ENCODE data around the gene PAX5.

PAX5 gene

DNA sequence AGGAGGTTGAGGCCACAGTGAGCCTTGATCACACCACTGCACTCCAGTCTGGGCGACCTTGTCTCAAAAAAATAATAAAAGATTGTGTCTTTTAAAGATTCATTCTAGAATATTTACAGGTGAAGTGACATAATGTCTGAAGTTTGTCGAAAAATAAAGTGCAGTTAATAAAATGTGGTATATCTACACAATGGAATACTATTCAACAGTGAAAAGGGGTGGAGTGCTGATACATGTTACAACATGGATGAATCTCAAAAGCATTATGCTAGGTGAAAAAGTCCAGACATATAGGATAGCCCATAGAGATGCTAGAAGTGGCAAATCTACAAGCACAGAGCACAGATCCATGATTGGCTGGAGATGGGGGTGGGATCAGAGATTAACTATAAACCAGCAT lies 101.9 kb downstream of the PAX5 start:
- no peak for DNase-seq (ENCODE audit: low read depth)

GRCh38 chr9:36930941-36931340 lies 103.1 kb downstream of the PAX5 start:
- DNase-seq (ENCODE audit: low read depth), result no peak

GRCh38 chr9:36929350-36929675 lies 104.8 kb downstream of the PAX5 start:
- DNase-seq (ENCODE audit: low read depth), result no peak

GRCh38 chr9:36928670-36929349 lies 105.3 kb downstream of the PAX5 start:
- no peak for DNase-seq (ENCODE audit: low read depth)

DNA sequence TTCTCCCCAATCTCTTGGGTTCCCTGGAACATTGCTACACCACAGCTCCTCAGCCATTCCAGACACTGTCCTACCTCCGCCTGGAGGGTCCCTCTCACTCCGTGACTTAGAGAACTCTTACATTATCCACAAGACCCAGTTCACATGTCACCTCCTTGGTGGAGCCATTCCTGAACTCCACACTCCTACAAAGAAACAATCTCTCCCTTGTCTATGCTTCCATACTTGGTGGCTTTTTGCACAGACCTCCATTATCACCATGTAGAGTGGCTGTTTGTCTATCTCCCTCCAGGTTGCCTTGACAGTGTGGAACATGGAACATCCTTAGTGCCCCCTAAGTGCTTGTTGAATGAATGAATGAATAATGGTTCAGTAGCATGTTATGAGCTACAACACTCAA lies 105.9 kb downstream of the PAX5 start:
- no peak for DNase-seq (ENCODE audit: low read depth)

DNA sequence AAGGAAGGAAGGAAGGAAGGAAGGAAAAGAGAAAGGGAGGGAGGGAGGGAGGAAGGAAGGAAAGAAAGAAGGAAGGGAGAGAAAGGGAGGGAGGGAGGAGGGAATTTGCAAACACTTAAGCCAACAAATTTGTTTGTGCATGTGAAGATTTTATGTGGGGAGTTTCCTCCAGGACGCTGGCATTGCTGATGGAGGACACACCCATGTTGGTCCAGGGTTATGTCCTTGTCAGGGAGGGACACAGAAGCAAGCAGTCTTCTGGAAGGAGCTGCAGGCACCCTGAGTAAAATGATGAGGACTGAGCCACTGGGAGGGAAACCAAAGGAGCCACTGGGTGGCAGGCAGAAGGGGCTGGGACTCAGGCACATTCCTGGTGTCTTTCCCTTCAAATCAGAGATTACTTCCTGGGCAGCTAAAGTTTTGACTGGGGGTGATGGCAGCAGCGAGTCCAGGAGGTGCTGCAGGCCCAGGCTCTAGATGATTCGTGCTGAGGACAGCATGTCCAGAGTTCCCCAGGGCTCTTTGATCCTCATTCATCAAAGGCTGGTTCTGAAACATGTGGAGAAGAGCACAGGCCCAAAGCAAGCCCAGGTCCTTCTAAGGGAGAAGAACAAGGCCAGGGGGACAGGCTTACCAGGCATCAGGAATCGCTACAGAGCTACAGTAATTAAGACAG lies 109.2 kb downstream of the PAX5 start:
- DNase-seq (ENCODE audit: low read depth), result no peak

- DNase-seq (ENCODE audit: low read depth), result no peak
These were observed 110.0 kb downstream of the PAX5 start for GRCh38 chr9:36924071-36924470.

GRCh38 chr9:36923025-36923625 lies 110.9 kb downstream of the PAX5 start:
- DNase-seq (ENCODE audit: low read depth), result no peak

GRCh38 chr9:36922548-36922947 lies 111.5 kb downstream of the PAX5 start:
- no peak for DNase-seq (ENCODE audit: low read depth)

GRCh38 chr9:36914212-36914577 lies 119.9 kb downstream of the PAX5 start:
- DNase-seq (ENCODE audit: low read depth), result no peak

DNA sequence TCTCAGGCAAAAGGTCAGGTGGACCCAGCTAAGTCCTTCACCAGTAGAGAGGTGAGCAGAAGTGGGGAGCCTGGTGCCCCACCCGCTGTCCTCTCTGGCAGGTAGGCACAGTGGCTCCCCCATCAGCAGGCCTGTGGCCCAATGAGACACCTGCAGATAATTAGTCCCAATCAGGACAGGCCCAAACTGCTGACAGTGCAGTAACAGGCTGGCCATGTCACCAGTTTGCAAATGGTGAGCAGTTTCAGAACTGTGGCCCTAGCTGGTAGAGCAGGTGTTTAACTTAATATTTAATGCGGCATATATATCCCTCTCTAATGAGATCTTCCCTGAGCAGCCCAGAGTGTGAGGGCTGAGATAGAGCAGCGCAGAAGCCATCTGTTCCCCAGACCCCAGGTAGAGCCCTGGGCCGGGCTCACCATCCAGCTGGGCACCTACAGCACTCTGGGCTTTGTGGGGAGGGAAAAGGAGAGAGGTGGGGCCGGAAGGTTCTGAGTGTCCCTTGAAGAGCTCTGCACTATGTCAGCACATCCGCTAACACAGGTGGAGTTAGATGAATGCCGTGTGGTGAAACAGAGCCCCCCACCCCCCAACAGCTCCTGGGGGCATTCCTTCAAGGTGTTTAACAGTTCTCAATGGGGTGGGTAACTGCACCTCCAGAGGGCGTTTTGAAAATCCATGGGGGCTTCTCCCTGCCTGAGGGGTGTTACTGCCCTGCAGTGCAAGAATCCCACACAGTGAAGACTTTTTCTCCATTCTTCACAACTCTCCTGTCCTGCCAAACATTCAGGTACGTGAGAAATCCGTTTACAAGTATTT lies 120.5 kb downstream of the PAX5 start:
- DNase-seq (ENCODE audit: low read depth), result no peak

GRCh38 chr9:36912620-36913019 lies 121.4 kb downstream of the PAX5 start:
- DNase-seq (ENCODE audit: low read depth), result no peak

GRCh38 chr9:36911601-36912412 lies 122.3 kb downstream of the PAX5 start:
- DNase-seq (ENCODE audit: low read depth), result no peak

- no peak for DNase-seq (ENCODE audit: low read depth)
These were observed 123.0 kb downstream of the PAX5 start for GRCh38 chr9:36911037-36911436.

DNA sequence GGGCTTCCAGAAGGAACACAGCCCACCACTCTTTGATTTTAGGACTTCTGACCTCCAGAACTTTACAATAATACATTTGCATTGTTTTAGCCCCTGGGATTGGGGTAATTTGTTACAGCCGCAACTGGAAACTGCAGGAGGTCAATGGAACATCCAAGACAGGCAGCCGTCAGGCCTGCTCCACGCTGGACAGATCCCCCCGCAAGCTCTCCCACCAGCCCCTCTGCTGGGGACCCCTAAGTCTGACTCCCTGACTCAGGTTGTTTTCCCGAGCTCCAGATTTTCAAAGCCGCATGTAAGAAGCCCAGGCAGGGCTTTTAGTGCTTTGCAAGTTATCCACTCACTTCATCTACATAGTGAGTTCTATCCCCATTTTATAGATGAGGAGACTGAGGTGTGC lies 127.6 kb downstream of the PAX5 start:
- DNase-seq (ENCODE audit: low read depth), result no peak

GRCh38 chr9:36905101-36906066 lies 128.7 kb downstream of the PAX5 start:
- DNase-seq (ENCODE audit: low read depth), result no peak

DNA sequence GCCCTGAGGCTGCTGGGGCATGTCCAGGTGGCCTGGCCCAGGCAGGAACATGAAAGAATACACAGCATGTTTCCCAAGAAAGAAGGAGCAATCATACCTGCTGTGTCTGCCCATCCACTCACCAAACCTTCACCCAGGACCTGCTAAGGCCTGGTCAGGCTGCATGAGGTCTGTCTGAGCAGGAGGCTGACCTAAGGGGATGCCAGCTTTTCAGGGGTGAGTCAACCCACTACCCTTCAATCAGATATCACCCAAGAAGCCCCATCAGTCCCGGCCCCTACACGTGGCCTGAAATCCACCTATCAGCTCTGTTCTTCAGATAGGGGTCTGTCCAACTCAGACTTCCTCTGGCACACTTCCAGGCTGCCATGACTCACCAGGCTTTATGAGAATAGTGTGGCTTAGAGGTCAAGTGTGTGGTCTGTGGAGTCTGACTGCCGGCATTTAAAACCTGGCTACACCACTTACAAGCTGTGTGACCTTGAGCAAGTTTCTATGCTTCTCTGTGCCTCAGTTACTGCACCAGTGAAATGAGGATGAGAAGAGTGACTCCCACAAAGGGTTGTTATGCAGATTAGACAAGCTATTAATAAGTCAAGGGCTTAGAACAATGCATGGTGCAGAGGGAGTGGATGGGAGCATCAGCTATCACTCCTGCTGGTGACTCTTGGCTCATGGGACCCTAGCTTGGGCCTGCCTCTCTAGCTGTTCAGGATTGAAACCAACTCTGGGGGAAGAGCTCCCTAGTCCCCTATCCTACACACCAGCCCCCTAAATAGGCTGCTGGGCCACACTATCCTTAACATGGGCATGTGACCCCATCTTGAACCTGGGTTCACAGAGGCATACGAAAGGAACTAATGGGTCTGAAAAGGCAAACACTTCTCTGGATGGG lies 130.3 kb downstream of the PAX5 start:
- no peak for DNase-seq (ENCODE audit: low read depth)

DNA sequence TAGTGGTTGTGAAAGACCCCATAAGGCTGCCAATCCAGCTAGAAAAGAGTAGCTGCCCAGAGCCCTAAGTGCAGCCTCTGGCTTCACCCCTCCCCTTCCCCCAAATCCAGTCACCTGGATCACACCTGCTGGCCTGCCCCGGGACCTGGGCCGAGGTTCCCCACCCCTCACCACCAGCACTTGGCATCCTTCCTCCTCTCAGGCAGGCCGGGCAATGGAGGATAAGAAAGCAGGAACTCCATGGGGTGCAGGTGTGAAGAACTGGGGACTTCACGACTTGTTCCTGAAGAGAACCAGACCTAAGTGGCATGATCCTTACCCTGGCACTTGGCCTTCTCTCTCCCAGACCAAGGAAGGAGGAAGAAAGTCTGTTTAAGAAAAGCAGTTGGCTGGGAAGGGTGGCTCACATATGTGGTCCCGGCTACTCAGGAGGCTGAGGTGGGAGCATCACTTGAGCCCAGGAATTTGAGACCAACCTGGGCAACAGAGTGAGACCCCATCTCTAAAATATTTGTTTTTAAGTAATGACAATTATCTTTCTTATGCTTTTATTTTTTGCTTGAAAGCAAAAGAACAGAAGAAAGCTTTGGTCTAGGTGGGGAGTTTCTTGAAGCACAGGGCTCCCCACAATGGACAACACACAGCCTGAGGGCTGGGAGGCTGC lies 131.1 kb downstream of the PAX5 start:
- no peak for DNase-seq (ENCODE audit: low read depth)

DNA sequence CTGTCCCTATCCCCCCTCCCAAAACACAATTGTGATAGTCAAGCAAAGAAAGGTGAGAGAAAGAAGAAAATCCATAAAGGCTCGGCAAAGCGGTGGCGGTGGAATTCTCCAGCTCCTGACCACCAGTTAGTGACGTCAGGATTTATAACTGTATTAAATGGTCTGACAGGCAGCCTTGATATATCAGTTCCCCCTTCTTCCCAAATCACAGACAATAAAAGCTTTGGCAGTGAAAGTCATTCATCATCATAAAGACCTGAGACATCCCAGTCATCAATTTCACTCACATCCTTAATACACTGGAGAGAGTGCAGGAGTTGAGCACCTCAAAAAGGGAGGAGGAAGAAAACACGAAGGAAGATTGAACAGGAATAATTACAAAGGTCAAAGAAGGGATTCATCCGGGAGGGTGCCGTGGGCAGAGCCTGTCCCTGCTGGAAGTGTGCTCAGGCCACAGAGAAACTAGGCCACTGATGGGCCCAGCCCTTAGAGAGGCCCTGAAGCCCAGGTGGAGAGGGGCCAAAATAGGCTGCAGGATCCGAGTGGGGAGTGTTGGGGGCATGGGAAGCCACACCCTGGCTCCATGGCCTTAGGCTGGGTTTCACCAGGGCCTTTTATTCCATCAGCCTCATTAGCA lies 131.9 kb downstream of the PAX5 start:
- DNase-seq (ENCODE audit: low read depth), result no peak
